ENCODE results near the gene BOLL.

DNA sequence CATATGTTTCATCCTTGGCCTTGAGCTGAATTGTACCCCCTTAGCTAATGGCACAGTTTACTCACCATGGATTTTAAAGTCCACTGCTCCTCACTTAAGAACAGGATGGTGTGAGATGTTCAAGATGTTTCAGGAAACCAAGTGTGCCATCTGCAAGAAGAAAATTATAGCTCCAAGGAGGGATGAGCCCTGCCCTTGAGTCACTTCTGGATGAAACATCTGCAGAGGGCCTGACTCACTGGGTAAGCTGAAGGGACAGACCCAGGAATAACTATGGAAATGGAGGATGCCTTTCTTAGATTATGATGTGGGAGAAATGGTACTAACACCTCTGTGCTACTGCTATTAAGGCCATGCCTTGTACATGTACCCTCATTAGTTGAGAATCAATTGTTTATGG is 73.5 kb downstream of the BOLL start:
- TF ChIP-seq, protein P1, sequence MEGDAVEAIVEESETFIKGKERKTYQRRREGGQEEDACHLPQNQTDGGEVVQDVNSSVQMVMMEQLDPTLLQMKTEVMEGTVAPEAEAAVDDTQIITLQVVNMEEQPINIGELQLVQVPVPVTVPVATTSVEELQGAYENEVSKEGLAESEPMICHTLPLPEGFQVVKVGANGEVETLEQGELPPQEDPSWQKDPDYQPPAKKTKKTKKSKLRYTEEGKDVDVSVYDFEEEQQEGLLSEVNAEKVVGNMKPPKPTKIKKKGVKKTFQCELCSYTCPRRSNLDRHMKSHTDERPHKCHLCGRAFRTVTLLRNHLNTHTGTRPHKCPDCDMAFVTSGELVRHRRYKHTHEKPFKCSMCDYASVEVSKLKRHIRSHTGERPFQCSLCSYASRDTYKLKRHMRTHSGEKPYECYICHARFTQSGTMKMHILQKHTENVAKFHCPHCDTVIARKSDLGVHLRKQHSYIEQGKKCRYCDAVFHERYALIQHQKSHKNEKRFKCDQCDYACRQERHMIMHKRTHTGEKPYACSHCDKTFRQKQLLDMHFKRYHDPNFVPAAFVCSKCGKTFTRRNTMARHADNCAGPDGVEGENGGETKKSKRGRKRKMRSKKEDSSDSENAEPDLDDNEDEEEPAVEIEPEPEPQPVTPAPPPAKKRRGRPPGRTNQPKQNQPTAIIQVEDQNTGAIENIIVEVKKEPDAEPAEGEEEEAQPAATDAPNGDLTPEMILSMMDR (IDR thresholded peaks at IDR 0.05), result no peak
- TF ChIP-seq POLR2A (IDR thresholded peaks at IDR 0.05), result no peak
